ENCODE data around the gene AKAP5.
"Not testable (repeated sequence)": the region's sequence is repeated elsewhere in the genome, so short reads cannot be mapped to it uniquely, and the experiment has no call there.

Gene AKAP5

GRCh38 chr14:64503434-64504309, 38.4 kb downstream of the AKAP5 start, which contains the start of gene ZBTB25:
Gene ZBTB25 (minus strand): TSS chr14:64503838. CDS start chr14:64490533, 13,305 bp downstream.
- peak; percentile 85 to 86 for DNase-seq

GRCh38 chr14:64504310-64504896, 39.1 kb downstream of the AKAP5 start, which contains the start of gene ZBTB1:
Gene ZBTB1 (plus strand): TSS chr14:64504770. CDS start chr14:64521505, 16,735 bp downstream.
- DNase-seq, result peak; percentile 63 to 85

GRCh38 chr14:64504897-64505794, 39.8 kb downstream of the AKAP5 start:
- peak; percentile 70 to 81 for DNase-seq

GRCh38 chr14:64506721-64507120, 41.4 kb downstream of the AKAP5 start:
- DNase-seq, result no peak

- no peak for DNase-seq
Measured at GRCh38 chr14:64507376-64508156, 42.3 kb downstream of the AKAP5 start.

- DNase-seq, result no peak
Measured at GRCh38 chr14:64508215-64508776, 43.0 kb downstream of the AKAP5 start.

GRCh38 chr14:64509036-64509435, 43.7 kb downstream of the AKAP5 start:
- DNase-seq, result no peak

GRCh38 chr14:64510825-64511671, 45.7 kb downstream of the AKAP5 start:
- peak; percentile 17 to 77 for DNase-seq

- DNase-seq, result no peak
Measured at GRCh38 chr14:64513271-64513670, 48.0 kb downstream of the AKAP5 start.

GRCh38 chr14:64515053-64515452, 49.8 kb downstream of the AKAP5 start:
- DNase-seq, result no peak

GRCh38 chr14:64516969-64517368, 51.7 kb downstream of the AKAP5 start:
- DNase-seq, result no peak

- DNase-seq, result not testable (repeated sequence)
Measured at GRCh38 chr14:64517667-64518066, 52.4 kb downstream of the AKAP5 start.

- no peak for DNase-seq
Measured at GRCh38 chr14:64518229-64518628, 52.9 kb downstream of the AKAP5 start.

- DNase-seq, result no peak
Measured at GRCh38 chr14:64520699-64521098, 55.4 kb downstream of the AKAP5 start.

- DNase-seq, result no peak
Measured at GRCh38 chr14:64522591-64523355, 57.5 kb downstream of the AKAP5 start.

All from SW 1271 (cell line).